Keratinocyte (primary cell): Measurements from ENCODE around the gene DLG2. TPM values are rescaled to one million over a fixed set of nuclear protein-coding genes. Genes with fewer than 3 reads are reported as not detected.

Experiments
- DNase-seq: peaks from one replicate; pipeline ENCODE4 v3.0.0-alpha.2; 2011; ENCODE audit warnings: low read depth, missing footprints, low spot score
- FAIRE-seq: peaks from 2 replicates; lab custom pipeline; 2011; peaks lifted over from hg19 to GRCh38; lab: Jason Lieb, UNC
- H2AFZ ChIP-seq: 2 replicates; pipeline ENCODE4 v1.6.0; 2012; ENCODE audit warnings: low read length, control low read depth, inconsistent platforms; ENCODE audit not compliant: control insufficient read depth
- H3K27ac ChIP-seq: 2 replicates; pipeline ENCODE4 v1.5.1; 2011; ENCODE audit warnings: low read length; ENCODE audit not compliant: control insufficient read depth, insufficient read depth
- H3K27me3 ChIP-seq: 3 replicates; pipeline ENCODE4 v1.6.0; 2011; ENCODE audit warnings: low read length; ENCODE audit not compliant: control insufficient read depth, insufficient read depth; ENCODE audit errors: extremely low read depth
- H3K36me3 ChIP-seq, 2 experiments: 2 replicates in 1 of 2; 3 replicates in 1 of 2; pipeline ENCODE4 v1.5.1; 2011; ENCODE audit warnings: low read length in 2 of 2, mild to moderate bottlenecking in 1 of 2; ENCODE audit not compliant: control insufficient read depth in 2 of 2, insufficient read depth in 2 of 2; ENCODE audit errors: extremely low read depth in 1 of 2
- H3K4me1 ChIP-seq: 3 replicates; pipeline ENCODE4 v1.5.1; 2011; ENCODE audit warnings: low read length; ENCODE audit not compliant: control insufficient read depth, insufficient read depth; ENCODE audit errors: extremely low read depth
- H3K4me2 ChIP-seq: 3 replicates; pipeline ENCODE4 v1.6.0; 2011; ENCODE audit warnings: low read depth, low read length; ENCODE audit not compliant: control insufficient read depth, insufficient read depth; ENCODE audit errors: extremely low read depth
- H3K4me3 ChIP-seq, 3 experiments: fragments of 200-600 bp in 1 of 3; sonication (generic) in 1 of 3; 2 replicates in 2 of 3; 3 replicates in 1 of 3; pipeline ENCODE4 v1.5.1; 2011 to 2016; ENCODE audit warnings: low read length in 3 of 3, mild to moderate bottlenecking in 3 of 3, control low read depth in 2 of 3, inconsistent platforms in 1 of 3, low read depth in 1 of 3, mixed read lengths in 1 of 3, mixed run types in 1 of 3, moderate library complexity in 1 of 3; ENCODE audit not compliant: control insufficient read depth in 2 of 3, insufficient read depth in 2 of 3; ENCODE audit errors: extremely low read depth in 1 of 3
- H3K79me2 ChIP-seq: 2 replicates; pipeline ENCODE4 v1.6.0; 2012; ENCODE audit warnings: low read length; ENCODE audit not compliant: control insufficient read depth, insufficient read depth
- H3K9ac ChIP-seq: 3 replicates; pipeline ENCODE4 v1.6.0; 2011; ENCODE audit warnings: low read length; ENCODE audit not compliant: control insufficient read depth, insufficient read depth; ENCODE audit errors: extremely low read depth
- H3K9me1 ChIP-seq: 3 replicates; pipeline ENCODE4 v1.6.0; 2011; ENCODE audit warnings: low read length; ENCODE audit not compliant: control insufficient read depth, insufficient read depth; ENCODE audit errors: extremely low read depth
- H3K9me3 ChIP-seq: 2 replicates; pipeline ENCODE4 v1.5.1; 2012; ENCODE audit warnings: low read depth, low read length; ENCODE audit not compliant: control insufficient read depth
- H4K20me1 ChIP-seq: 3 replicates; pipeline ENCODE4 v1.6.0; 2011; ENCODE audit warnings: low read length; ENCODE audit not compliant: control insufficient read depth, insufficient read depth; ENCODE audit errors: extremely low read depth
- EZH2 ChIP-seq: IDR thresholded peaks from one replicate; pipeline ENCODE4 v1.6.1; 2012; ENCODE audit warnings: inconsistent platforms, mild to moderate bottlenecking, low read length, moderate library complexity
- dilution Hi-C: fragments of 300-500 bp; cut with MboI; formaldehyde crosslinking; loops from one replicate; pipeline ENCODE4 v1.7.0; 2020; ENCODE audit warnings: low sequenced_read_pairs; ENCODE audit not compliant: extremely low pct_ligation_motif_present
- polyA plus RNA-seq, 5 experiments: library from polyadenylated mRNA; depleted of rRNA in 3 of 5; stranded (reverse) in 3 of 5; stranded (forward) in 1 of 5; unstranded in 1 of 5; fragments of >200 nt; gene quantifications; 1 replicate in 1 of 5; 2 replicates in 3 of 5; 3 replicates in 1 of 5; pipeline versions ENCODE4 v1.2.1 to v1.2.3, GENCODE V29; 2011 to 2012; ENCODE audit warnings: missing spikeins in 2 of 5, low read depth in 1 of 5, low replicate concordance in 1 of 5
- TF ChIP-seq, protein P1 (sequence below), 3 experiments: IDR thresholded peaks in 1 of 3; conservative IDR thresholded peaks in 1 of 3; optimal IDR thresholded peaks in 1 of 3; 2 replicates in 2 of 3; 3 replicates in 1 of 3; pipeline versions ENCODE3 to v1.5.1; 2011; ENCODE audit warnings: low read length in 3 of 3, mild to moderate bottlenecking in 3 of 3, moderate library complexity in 2 of 3, control low read depth in 1 of 3, inconsistent platforms in 1 of 3; ENCODE audit not compliant: insufficient read depth in 2 of 3; ENCODE audit errors: extremely low read depth in 1 of 3

The DLG2 gene
- polyA plus RNA-seq, 1 donor (not counting 4 experiments of a cell fraction or from before 2014, with no cell fraction given), result 0.55 TPM

DNA sequence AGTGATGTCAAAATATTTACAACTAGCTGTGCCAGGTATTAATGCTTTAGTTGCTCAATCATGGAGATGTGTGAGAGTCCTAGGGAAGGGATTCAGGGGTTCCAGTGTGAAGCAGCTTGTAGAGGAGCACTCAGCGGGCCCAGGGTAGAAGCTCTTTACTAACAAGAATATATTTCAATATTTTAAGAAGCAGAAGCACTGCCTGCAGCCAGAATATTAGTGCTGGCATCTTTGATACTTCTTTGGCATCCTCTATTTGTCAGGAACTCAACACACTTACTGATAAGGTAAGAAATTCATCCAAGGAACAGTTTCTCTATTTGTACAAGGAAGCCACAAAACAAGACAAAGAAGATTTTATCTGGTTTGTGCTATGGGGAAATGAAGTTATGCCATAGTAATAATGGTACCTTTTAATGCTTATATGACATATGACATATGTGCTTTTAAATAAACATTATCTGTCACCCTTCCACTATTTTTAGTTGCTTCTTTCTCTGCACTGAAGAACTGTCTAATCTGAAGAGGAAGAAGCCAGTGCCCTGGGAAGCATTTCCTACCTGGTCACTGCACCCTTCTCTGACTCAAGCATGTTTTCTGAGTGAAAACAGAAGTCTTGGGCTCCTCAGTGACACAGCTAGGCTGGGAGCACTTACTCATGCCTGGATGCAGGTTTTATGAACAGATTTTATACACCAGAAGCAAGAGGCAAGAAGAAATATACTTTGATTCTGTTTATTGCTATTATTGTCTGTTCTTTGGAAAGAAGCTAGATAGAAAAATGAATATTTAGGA, 1952.8 kb downstream of the DLG2 start:
- H3K4me2 ChIP-seq, result no peak overlapping the region
- no peak overlapping the region for H3K9ac ChIP-seq
- no peaks in the 10 kb centered on the region for H3K27me3 ChIP-seq
- H3K79me2 ChIP-seq, result no peaks in the 10 kb centered on the region
- dilution Hi-C loops, result no loop called here
- H3K4me3 ChIP-seq, result no peak overlapping the region
- no peak overlapping the region for H3K27ac ChIP-seq
- H3K9me1 ChIP-seq, result no peaks in the 10 kb centered on the region
- H4K20me1 ChIP-seq, result no peaks in the 10 kb centered on the region
- no peak for FAIRE-seq
- TF ChIP-seq, protein P1, sequence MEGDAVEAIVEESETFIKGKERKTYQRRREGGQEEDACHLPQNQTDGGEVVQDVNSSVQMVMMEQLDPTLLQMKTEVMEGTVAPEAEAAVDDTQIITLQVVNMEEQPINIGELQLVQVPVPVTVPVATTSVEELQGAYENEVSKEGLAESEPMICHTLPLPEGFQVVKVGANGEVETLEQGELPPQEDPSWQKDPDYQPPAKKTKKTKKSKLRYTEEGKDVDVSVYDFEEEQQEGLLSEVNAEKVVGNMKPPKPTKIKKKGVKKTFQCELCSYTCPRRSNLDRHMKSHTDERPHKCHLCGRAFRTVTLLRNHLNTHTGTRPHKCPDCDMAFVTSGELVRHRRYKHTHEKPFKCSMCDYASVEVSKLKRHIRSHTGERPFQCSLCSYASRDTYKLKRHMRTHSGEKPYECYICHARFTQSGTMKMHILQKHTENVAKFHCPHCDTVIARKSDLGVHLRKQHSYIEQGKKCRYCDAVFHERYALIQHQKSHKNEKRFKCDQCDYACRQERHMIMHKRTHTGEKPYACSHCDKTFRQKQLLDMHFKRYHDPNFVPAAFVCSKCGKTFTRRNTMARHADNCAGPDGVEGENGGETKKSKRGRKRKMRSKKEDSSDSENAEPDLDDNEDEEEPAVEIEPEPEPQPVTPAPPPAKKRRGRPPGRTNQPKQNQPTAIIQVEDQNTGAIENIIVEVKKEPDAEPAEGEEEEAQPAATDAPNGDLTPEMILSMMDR (optimal IDR thresholded peaks at IDR 0.05 in 1 of 3, IDR thresholded peaks at IDR 0.05 in 1 of 3, conservative IDR thresholded peaks at IDR 0.05 in 1 of 3; ENCODE audit: extremely low read depth in 1 of 3, insufficient read depth in 2 of 3, low read length in 3 of 3), result no peak
- no peak for TF ChIP-seq EZH2
- no peaks in the 10 kb centered on the region for H3K4me1 ChIP-seq
- no peaks in the 10 kb centered on the region for H3K9me3 ChIP-seq
- no peak for DNase-seq
- no peak overlapping the region for H2AFZ ChIP-seq
- no peaks in the 10 kb centered on the region for H3K36me3 ChIP-seq

DNA sequence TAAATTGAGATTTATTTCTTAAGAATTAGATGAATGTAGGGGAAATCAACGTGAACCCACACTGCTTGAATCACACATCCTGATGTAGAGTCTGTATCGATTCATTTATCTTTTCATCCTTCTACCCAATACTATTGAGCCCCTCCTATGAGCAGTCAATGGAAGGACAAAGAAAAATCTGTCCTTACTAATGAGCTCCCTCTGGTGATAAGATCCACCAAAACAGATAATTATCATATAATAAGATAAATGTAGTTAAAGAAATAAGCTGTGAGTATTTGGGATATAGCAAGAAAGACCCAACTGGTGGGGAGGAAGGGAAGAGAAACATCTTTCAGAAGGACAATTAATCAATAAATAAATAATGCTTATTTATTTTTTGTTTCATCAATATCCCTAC, 1955.9 kb downstream of the DLG2 start:
- TF ChIP-seq, protein P1 (optimal IDR thresholded peaks at IDR 0.05 in 1 of 3, IDR thresholded peaks at IDR 0.05 in 1 of 3, conservative IDR thresholded peaks at IDR 0.05 in 1 of 3; ENCODE audit: extremely low read depth in 1 of 3, insufficient read depth in 2 of 3, low read length in 3 of 3), result no peak
- TF ChIP-seq EZH2, result no peak
- Histone ChIP-seq H3K9me3 (no peaks in the 10 kb centered on the region), H3K79me2 (no peaks in the 10 kb centered on the region), H4K20me1 (no peaks in the 10 kb centered on the region), H3K9ac (no peak overlapping the region), H3K27me3 (no peaks in the 10 kb centered on the region), H3K27ac (no peak overlapping the region), H3K9me1 (no peaks in the 10 kb centered on the region), H3K4me2 (no peak overlapping the region), H2AFZ (no peak overlapping the region), H3K4me3 (no peak overlapping the region), H3K4me1 (no peaks in the 10 kb centered on the region), H3K36me3 (no peaks in the 10 kb centered on the region)
- dilution Hi-C loops, result no loop called here
- FAIRE-seq, result no peak
- DNase-seq, result no peak
